Stimulated activated CD4-positive, alpha-beta T cell treated with anti-CD3 and anti-CD28 coated beads, Interleukin-4, amount 100 ng/mL, for 24 hours (primary cell): ENCODE results near the gene CACNA1G.

Source experiments
- DNase-seq: peaks from one replicate; pipeline ENCODE4 v3.0.0-alpha.2; 2020

Gene CACNA1G

GRCh38 chr17:50560185-50560824 lies at the start of gene CACNA1G:
Gene CACNA1G, plus strand, starts transcription at chr17:50560715. Its CDS starts 745 bp downstream, at chr17:50561460.
- DNase-seq, result peak; percentile 87

GRCh38 chr17:50511058-50511457 lies 49.5 kb upstream of the CACNA1G start:
- DNase-seq, result peak; percentile 65

GRCh38 chr17:50513495-50513894 lies 47.0 kb upstream of the CACNA1G start:
- no peak for DNase-seq

- DNase-seq, result no peak
Observed at GRCh38 chr17:50514388-50514787, 46.1 kb upstream of the CACNA1G start.

GRCh38 chr17:50514936-50515702 lies 45.4 kb upstream of the CACNA1G start:
- DNase-seq, result no peak

GRCh38 chr17:50517011-50517410 lies 43.5 kb upstream of the CACNA1G start:
- no peak for DNase-seq

GRCh38 chr17:50517504-50518383 lies 42.8 kb upstream of the CACNA1G start:
- DNase-seq, result no peak

- DNase-seq, result no peak
Observed at GRCh38 chr17:50518384-50519023, 42.0 kb upstream of the CACNA1G start.

GRCh38 chr17:50519141-50519834 lies 41.2 kb upstream of the CACNA1G start:
- no peak for DNase-seq

GRCh38 chr17:50520483-50520882 lies 40.0 kb upstream of the CACNA1G start:
- no peak for DNase-seq

- no peak for DNase-seq
Observed at GRCh38 chr17:50521514-50521913, 39.0 kb upstream of the CACNA1G start.

GRCh38 chr17:50522766-50523165 lies 37.7 kb upstream of the CACNA1G start:
- DNase-seq, result no peak

- no peak for DNase-seq
Observed at GRCh38 chr17:50523208-50523607, 37.3 kb upstream of the CACNA1G start.

GRCh38 chr17:50524838-50525237 lies 35.7 kb upstream of the CACNA1G start:
- no peak for DNase-seq

- DNase-seq, result no peak
Observed at GRCh38 chr17:50527155-50527762, 33.3 kb upstream of the CACNA1G start.

GRCh38 chr17:50527949-50528474 lies 32.5 kb upstream of the CACNA1G start:
- no peak for DNase-seq

- DNase-seq, result no peak
Observed at GRCh38 chr17:50529849-50530248, 30.7 kb upstream of the CACNA1G start.

GRCh38 chr17:50531428-50532025 lies 29.0 kb upstream of the CACNA1G start:
- no peak for DNase-seq

GRCh38 chr17:50532452-50533024 lies 28.0 kb upstream of the CACNA1G start, which contains the start of gene EPN3:
Gene EPN3, plus strand, starts transcription at chr17:50532735. Its CDS starts 3,822 bp downstream, at chr17:50536557.
- no peak for DNase-seq

- DNase-seq, result no peak
Observed at GRCh38 chr17:50533185-50533584, 27.3 kb upstream of the CACNA1G start.

- no peak for DNase-seq
Observed at GRCh38 chr17:50533720-50534148, 26.8 kb upstream of the CACNA1G start.
